HEK293 (cell line): ENCODE measurements around the gene YARS2.

ENCODE experiments used
- MZF1 ChIP-seq: fragments of 450-650 bp; formaldehyde crosslinking; IDR thresholded peaks from 2 replicates; pipeline ENCODE4 v1.5.1; 2017; ENCODE audit warnings: missing biosample characterization, missing genetic modification characterization, borderline replicate concordance
- SP3 ChIP-seq: fragments of 450-650 bp; formaldehyde crosslinking; IDR thresholded peaks from 2 replicates; pipeline ENCODE4 v1.5.1; 2016; ENCODE audit warnings: missing biosample characterization, missing genetic modification characterization
- ZNF274 ChIP-seq, 2 experiments: fragments of 200-500 bp in 1 of 2; fragments of 450-650 bp in 1 of 2; sonication (Bioruptor generic) in 1 of 2; formaldehyde crosslinking in 1 of 2; IDR thresholded peaks; 2 replicates each; pipeline versions ENCODE4 v1.5.1 to v1.6.1; 2014 to 2016; ENCODE audit warnings: borderline replicate concordance in 1 of 2, inconsistent platforms in 1 of 2, low read length in 1 of 2, missing biosample characterization in 1 of 2, missing genetic modification characterization in 1 of 2
- ZNF501 ChIP-seq: fragments of 450-650 bp; formaldehyde crosslinking; IDR thresholded peaks from 2 replicates; pipeline ENCODE4 v1.5.1; 2016; ENCODE audit warnings: missing biosample characterization, missing genetic modification characterization
- ZNF626 ChIP-seq: fragments of 450-650 bp; sonication (Bioruptor Pico); formaldehyde crosslinking; IDR thresholded peaks from 2 replicates; pipeline ENCODE4 v1.5.1; 2018; ENCODE audit warnings: missing biosample characterization, missing genetic modification characterization, inconsistent platforms
- ZNF776 ChIP-seq: fragments of 450-650 bp; formaldehyde crosslinking; IDR thresholded peaks from 2 replicates; pipeline ENCODE4 v1.5.0; 2017; ENCODE audit warnings: missing biosample characterization, missing genetic modification characterization, borderline replicate concordance
- TF ChIP-seq, protein P1 (sequence below): fragments of 450-650 bp; formaldehyde crosslinking; IDR thresholded peaks from 2 replicates; pipeline ENCODE4 v1.5.1; 2016; ENCODE audit warnings: missing biosample characterization, missing genetic modification characterization
- TF ChIP-seq, protein P2 (sequence below): fragments of 450-650 bp; formaldehyde crosslinking; IDR thresholded peaks from 2 replicates; pipeline ENCODE4 v1.5.1; 2016; ENCODE audit warnings: missing biosample characterization, missing genetic modification characterization
- TF ChIP-seq, protein P3 (sequence below): fragments of 450-650 bp; IDR thresholded peaks from 2 replicates; pipeline ENCODE4 v1.5.1; 2018; ENCODE audit warnings: missing biosample characterization, missing genetic modification characterization

DNA sequence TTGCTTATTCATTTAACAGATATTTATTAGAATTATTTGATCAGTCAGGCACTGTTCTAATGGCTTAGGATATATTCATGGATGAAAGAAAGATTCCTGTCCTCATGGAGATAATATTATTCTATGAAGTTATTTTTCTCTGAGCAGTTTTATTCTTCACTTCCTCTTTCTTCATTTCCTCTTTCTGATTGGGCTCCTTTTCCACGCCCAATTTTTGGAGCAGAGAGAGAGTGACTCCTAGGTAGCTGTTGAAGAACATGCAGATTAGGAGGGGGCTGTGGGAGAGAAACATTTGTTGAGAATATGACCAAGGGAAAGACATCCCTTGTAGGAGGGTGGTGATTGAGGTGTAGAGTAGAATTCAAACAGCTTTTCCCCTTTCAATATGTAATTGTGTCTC is 6.0 kb upstream of the YARS2 start:
- TF ChIP-seq MZF1 (tag by site-specific recombination) = no peak
- TF ChIP-seq, protein P1, sequence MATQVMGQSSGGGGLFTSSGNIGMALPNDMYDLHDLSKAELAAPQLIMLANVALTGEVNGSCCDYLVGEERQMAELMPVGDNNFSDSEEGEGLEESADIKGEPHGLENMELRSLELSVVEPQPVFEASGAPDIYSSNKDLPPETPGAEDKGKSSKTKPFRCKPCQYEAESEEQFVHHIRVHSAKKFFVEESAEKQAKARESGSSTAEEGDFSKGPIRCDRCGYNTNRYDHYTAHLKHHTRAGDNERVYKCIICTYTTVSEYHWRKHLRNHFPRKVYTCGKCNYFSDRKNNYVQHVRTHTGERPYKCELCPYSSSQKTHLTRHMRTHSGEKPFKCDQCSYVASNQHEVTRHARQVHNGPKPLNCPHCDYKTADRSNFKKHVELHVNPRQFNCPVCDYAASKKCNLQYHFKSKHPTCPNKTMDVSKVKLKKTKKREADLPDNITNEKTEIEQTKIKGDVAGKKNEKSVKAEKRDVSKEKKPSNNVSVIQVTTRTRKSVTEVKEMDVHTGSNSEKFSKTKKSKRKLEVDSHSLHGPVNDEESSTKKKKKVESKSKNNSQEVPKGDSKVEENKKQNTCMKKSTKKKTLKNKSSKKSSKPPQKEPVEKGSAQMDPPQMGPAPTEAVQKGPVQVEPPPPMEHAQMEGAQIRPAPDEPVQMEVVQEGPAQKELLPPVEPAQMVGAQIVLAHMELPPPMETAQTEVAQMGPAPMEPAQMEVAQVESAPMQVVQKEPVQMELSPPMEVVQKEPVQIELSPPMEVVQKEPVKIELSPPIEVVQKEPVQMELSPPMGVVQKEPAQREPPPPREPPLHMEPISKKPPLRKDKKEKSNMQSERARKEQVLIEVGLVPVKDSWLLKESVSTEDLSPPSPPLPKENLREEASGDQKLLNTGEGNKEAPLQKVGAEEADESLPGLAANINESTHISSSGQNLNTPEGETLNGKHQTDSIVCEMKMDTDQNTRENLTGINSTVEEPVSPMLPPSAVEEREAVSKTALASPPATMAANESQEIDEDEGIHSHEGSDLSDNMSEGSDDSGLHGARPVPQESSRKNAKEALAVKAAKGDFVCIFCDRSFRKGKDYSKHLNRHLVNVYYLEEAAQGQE (tag by site-specific recombination) = no peak
- TF ChIP-seq, protein P2, sequence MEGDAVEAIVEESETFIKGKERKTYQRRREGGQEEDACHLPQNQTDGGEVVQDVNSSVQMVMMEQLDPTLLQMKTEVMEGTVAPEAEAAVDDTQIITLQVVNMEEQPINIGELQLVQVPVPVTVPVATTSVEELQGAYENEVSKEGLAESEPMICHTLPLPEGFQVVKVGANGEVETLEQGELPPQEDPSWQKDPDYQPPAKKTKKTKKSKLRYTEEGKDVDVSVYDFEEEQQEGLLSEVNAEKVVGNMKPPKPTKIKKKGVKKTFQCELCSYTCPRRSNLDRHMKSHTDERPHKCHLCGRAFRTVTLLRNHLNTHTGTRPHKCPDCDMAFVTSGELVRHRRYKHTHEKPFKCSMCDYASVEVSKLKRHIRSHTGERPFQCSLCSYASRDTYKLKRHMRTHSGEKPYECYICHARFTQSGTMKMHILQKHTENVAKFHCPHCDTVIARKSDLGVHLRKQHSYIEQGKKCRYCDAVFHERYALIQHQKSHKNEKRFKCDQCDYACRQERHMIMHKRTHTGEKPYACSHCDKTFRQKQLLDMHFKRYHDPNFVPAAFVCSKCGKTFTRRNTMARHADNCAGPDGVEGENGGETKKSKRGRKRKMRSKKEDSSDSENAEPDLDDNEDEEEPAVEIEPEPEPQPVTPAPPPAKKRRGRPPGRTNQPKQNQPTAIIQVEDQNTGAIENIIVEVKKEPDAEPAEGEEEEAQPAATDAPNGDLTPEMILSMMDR = no peak
- TF ChIP-seq SP3 = no peak
- no peak for TF ChIP-seq ZNF274 (IDR thresholded peaks at IDR 0.05; ENCODE audit: low read length)
- no peak for TF ChIP-seq ZNF274 (tag by site-specific recombination; IDR thresholded peaks at IDR 0.05; ENCODE audit: borderline replicate concordance)
- TF ChIP-seq ZNF501 (tag by site-specific recombination) = no peak
- no peak for TF ChIP-seq ZNF776
- TF ChIP-seq, protein P3, sequence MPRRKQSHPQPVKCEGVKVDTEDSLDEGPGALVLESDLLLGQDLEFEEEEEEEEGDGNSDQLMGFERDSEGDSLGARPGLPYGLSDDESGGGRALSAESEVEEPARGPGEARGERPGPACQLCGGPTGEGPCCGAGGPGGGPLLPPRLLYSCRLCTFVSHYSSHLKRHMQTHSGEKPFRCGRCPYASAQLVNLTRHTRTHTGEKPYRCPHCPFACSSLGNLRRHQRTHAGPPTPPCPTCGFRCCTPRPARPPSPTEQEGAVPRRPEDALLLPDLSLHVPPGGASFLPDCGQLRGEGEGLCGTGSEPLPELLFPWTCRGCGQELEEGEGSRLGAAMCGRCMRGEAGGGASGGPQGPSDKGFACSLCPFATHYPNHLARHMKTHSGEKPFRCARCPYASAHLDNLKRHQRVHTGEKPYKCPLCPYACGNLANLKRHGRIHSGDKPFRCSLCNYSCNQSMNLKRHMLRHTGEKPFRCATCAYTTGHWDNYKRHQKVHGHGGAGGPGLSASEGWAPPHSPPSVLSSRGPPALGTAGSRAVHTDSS (tag by site-specific recombination) = no peak
- no peak for TF ChIP-seq ZNF626 (tag by site-specific recombination)
